ENCODE measurements around the gene PKNOX2. TPM values are rescaled to one million over a fixed set of nuclear protein-coding genes. Genes with fewer than 3 reads are reported as not detected.

PKNOX2 gene, protein sequence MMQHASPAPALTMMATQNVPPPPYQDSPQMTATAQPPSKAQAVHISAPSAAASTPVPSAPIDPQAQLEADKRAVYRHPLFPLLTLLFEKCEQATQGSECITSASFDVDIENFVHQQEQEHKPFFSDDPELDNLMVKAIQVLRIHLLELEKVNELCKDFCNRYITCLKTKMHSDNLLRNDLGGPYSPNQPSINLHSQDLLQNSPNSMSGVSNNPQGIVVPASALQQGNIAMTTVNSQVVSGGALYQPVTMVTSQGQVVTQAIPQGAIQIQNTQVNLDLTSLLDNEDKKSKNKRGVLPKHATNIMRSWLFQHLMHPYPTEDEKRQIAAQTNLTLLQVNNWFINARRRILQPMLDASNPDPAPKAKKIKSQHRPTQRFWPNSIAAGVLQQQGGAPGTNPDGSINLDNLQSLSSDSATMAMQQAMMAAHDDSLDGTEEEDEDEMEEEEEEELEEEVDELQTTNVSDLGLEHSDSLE
- total RNA-seq (2022; extraction: Qiagen RNA extraction; ENCODE audit: low read depth): 0.02 TPM in 1 of 5 replicates, not detected in the others

DNA sequence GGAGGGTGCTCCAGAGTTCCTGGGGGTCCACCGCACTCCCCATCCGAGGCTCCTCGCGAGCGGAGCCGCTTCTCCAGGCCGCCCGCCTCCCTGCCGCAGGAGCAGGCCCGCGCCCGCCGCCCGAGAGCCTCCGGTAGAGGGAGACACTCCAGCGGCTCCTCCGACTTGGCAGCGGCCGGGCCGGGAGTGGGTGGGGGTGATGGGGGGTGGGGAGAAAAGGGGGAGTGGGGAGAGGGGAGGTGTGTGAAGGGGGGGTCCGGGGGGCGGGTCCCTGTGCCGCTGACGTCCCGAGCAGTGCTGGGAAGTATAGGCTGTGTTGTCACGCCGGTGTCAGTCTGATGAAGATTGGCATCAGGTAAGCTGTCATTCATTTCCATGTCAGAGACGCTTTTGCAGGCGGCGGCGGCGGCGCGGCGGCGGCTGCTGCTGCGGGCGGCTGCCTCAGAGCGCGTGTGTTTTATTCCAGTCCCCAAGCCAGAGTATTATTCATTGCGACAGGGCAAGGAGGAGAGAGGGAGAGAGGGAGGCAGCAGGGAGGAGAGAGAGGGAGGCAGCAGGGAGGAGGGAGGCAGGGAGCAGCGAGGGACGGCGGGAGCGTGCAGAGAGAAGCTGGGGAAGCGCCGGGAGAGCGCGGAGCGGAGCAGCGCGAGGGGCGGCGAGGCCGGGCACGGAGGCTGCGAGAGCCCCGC, at the start of gene PKNOX2:
TSS of gene PKNOX2 (plus strand) at position 330 of the 689 bp plus-strand sequence. CDS start 186,555 bp downstream, outside the sequence.

Other genes with a start within 250 kb of the PKNOX2 start
- not detected in 5 replicates for gene HEPN1, start 245.5 kb upstream of the PKNOX2 start, total RNA-seq (2022; extraction: Qiagen RNA extraction; ENCODE audit: low read depth)
- not detected in 5 replicates for gene HEPACAM, start 228.7 kb upstream of the PKNOX2 start, total RNA-seq (2022; extraction: Qiagen RNA extraction; ENCODE audit: low read depth)
- gene CCDC15, start 210.5 kb upstream of the PKNOX2 start, total RNA-seq (2022; extraction: Qiagen RNA extraction; ENCODE audit: low read depth): 0.52 to 0.74 TPM (median 0.62 TPM) in 5 replicates
- 0.08 to 0.10 TPM (median 0.09 TPM) in 4 of 5 replicates, not detected in the other for gene SLC37A2, start 101.4 kb upstream of the PKNOX2 start, total RNA-seq (2022; extraction: Qiagen RNA extraction; ENCODE audit: low read depth)
- gene TMEM218, start 53.1 kb upstream of the PKNOX2 start, total RNA-seq (2022; extraction: Qiagen RNA extraction; ENCODE audit: low read depth): 20.4 to 25.5 TPM (median 25.1 TPM) in 5 replicates

Data from A549 treated with DMSO at 1 μM for 4 hours (cell line).